Measurements from ENCODE around the gene SAMD4A. TPM values are rescaled to one million over a fixed set of nuclear protein-coding genes. Genes with fewer than 3 reads are reported as not detected.
A peak's percentile ranks its signal among the peaks of the same experiment; 100 is the strongest.

The SAMD4A gene
- total RNA-seq, 1 donor from 2014 or later: 52.2 TPM

DNA sequence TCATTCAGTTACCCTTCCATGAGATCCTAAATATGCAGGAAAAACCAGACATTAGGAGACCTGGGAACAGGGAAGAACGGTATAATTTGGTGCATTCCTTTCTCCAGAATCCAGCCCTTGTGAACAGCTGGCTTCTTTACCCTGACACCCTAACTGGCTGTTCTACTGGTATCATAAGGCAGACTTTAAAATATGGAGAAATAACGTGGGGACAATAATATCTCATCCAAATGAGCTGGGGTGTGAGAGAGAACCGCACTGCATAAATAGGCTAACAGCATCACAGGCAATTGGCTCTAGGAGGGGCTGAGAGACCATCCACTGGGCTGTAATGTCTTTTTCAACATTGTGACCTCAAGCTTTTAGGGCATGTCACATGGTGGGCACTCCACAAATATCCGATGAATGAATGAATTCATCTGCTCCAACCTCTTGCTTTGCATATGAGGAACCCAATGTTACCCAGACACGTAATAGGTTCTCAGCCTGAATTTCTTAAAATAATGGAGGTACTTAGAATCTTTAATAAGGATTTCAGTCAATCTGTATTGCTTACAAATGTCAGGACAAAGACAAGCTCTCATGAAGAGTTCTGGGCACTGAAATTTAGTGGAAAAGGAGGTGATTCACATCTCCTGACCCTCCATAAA lies 157.9 kb downstream of the SAMD4A start:
- H3K4me1 ChIP-seq (ENCODE audit: control insufficient read depth in 3 of 3, insufficient read depth in 3 of 3, low read length in 3 of 3): peaks cover 14 to 48% (median 22%) of the 10 kb centered on the region in 3 donors
- H3K9me3 ChIP-seq (ENCODE audit: control insufficient read depth in 3 of 3, low read length in 3 of 3): no peaks in the 10 kb centered on the region
- H3K36me3 ChIP-seq (ENCODE audit: control insufficient read depth in 3 of 3, insufficient read depth in 3 of 3, low read length in 3 of 3): no peaks in the 10 kb centered on the region
- no peak overlapping the region for H3K4me3 ChIP-seq (ENCODE audit: low read length in 3 of 3)
- H3K27ac ChIP-seq (ENCODE audit: low read depth, low read length): no peak overlapping the region
- no peak overlapping the region for H3K9ac ChIP-seq (ENCODE audit: low read depth in 1 of 3, low read length in 3 of 3)
- no peaks in the 10 kb centered on the region for H3K27me3 ChIP-seq (ENCODE audit: control insufficient read depth in 3 of 3, insufficient read depth in 3 of 3, low read length in 3 of 3)

DNA sequence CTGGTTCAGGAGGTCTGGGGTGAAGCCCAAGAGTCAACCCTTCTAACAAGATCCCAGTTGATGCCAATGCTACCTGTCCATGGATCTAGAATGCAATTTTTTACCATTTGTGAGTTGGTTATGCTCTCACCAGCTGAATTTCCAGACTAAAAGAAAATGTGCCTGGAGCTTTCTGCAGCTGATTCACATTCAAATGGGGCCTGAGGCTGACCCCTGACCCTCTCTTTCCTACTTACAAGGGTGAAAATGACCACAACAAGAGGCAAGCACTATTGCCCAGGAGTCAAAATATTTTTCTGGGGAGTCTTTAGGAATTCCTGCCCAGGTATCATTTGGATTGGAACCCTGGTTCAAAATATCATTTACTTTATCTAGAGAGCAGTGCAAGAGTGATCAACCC lies 159.1 kb downstream of the SAMD4A start:
- H3K27ac ChIP-seq (ENCODE audit: low read depth, low read length): no peak overlapping the region
- no peak overlapping the region for H3K9ac ChIP-seq (ENCODE audit: low read depth in 1 of 3, low read length in 3 of 3)
- H3K36me3 ChIP-seq (ENCODE audit: control insufficient read depth in 3 of 3, insufficient read depth in 3 of 3, low read length in 3 of 3): no peaks in the 10 kb centered on the region
- H3K4me1 ChIP-seq (ENCODE audit: control insufficient read depth in 3 of 3, insufficient read depth in 3 of 3, low read length in 3 of 3): peaks cover 25 to 49% (median 30%) of the 10 kb centered on the region in 3 donors
- H3K4me3 ChIP-seq (ENCODE audit: low read length in 3 of 3): no peak overlapping the region
- H3K9me3 ChIP-seq (ENCODE audit: control insufficient read depth in 3 of 3, low read length in 3 of 3): no peaks in the 10 kb centered on the region
- no peaks in the 10 kb centered on the region for H3K27me3 ChIP-seq (ENCODE audit: control insufficient read depth in 3 of 3, insufficient read depth in 3 of 3, low read length in 3 of 3)

DNA sequence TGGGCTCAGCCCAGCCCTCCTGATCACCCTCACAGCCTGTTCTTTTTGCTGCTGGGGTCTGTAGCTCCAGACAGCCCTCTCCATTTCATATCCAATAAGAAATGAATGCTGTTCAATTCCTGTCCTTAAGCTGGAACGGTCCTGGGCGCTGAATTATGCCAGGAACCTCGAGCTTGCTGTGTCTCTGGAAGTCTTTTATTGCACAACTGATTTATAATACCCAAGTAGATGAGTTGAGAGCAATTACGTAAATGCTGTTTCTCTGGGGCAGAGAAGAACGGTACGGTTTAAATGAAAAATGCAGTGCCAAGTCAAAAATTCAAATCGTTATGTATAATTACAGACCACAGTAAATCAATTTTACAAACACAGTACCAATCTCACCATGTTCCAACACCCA lies 161.0 kb downstream of the SAMD4A start:
- Histone ChIP-seq H3K27ac (ENCODE audit: low read depth, low read length) (peak overlapping the region; percentile 36), H3K36me3 (ENCODE audit: control insufficient read depth in 3 of 3, insufficient read depth in 3 of 3, low read length in 3 of 3) (no peaks in the 10 kb centered on the region), H3K9me3 (ENCODE audit: control insufficient read depth in 3 of 3, low read length in 3 of 3) (no peaks in the 10 kb centered on the region), H3K9ac (ENCODE audit: low read depth in 1 of 3, low read length in 3 of 3) (peak overlapping the region in 1 of 3 donors; percentile 35), H3K27me3 (ENCODE audit: control insufficient read depth in 3 of 3, insufficient read depth in 3 of 3, low read length in 3 of 3) (no peaks in the 10 kb centered on the region), H3K4me3 (ENCODE audit: low read length in 3 of 3) (peak overlapping the region in 1 of 3 donors; percentile 19), H3K4me1 (ENCODE audit: control insufficient read depth in 3 of 3, insufficient read depth in 3 of 3, low read length in 3 of 3) (peaks cover 24 to 42% (median 24%) of the 10 kb centered on the region in 3 donors)

DNA sequence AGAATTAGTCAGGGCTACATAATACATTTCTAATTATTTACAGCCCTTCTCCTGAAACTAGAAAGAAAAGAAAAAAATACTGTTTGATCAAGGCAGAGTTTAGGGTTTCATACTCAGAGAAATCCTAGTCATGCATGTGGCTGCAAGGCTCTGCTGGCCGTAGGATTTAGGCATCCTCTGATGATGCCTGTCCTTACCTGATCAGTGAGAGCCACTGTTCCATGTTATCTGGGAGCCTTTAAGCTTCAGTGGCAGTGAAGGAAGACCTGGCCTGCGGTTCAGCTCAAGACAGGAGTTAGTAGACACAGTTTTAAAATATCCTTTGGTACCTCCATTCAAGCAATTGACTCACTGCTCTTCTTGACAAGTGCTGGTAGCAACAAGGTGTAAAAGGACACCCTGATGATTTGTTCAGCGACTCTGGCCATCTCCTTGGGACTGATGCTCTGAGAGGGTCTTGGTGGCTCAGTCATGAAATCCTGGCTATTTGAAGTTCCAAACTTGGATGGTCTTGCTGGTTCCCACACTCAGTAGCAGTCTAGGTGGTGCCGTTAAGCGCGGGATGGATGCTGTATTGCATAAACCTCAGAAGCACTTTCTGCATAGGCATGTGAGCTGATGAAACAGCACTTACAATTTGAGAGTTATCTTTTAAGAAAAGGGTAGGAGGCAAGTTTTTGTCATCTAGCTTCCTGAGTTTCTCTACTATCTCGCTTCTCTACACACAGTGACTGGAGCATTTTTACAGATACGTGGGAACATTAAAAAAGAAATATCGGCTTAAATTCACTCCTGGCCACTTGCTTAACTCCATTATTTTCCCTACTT lies 162.0 kb downstream of the SAMD4A start:
- no peaks in the 10 kb centered on the region for H3K27me3 ChIP-seq (ENCODE audit: control insufficient read depth in 3 of 3, insufficient read depth in 3 of 3, low read length in 3 of 3)
- H3K9me3 ChIP-seq (ENCODE audit: control insufficient read depth in 3 of 3, low read length in 3 of 3): no peaks in the 10 kb centered on the region
- H3K4me3 ChIP-seq (ENCODE audit: low read length in 3 of 3): no peak overlapping the region
- no peak overlapping the region for H3K9ac ChIP-seq (ENCODE audit: low read depth in 1 of 3, low read length in 3 of 3)
- H3K4me1 ChIP-seq (ENCODE audit: control insufficient read depth in 3 of 3, insufficient read depth in 3 of 3, low read length in 3 of 3): peaks cover 24 to 40% (median 26%) of the 10 kb centered on the region in 3 donors
- H3K36me3 ChIP-seq (ENCODE audit: control insufficient read depth in 3 of 3, insufficient read depth in 3 of 3, low read length in 3 of 3): no peaks in the 10 kb centered on the region
- H3K27ac ChIP-seq (ENCODE audit: low read depth, low read length): peak overlapping the region; percentile 75

GRCh38 chr14:54730156-54730961 lies 163.4 kb downstream of the SAMD4A start:
- Histone ChIP-seq H3K4me1 (ENCODE audit: control insufficient read depth in 3 of 3, insufficient read depth in 3 of 3, low read length in 3 of 3) (peaks cover 26 to 35% (median 35%) of the 10 kb centered on the region in 3 donors), H3K9me3 (ENCODE audit: control insufficient read depth in 3 of 3, low read length in 3 of 3) (no peaks in the 10 kb centered on the region), H3K4me3 (ENCODE audit: low read length in 3 of 3) (peak overlapping the region; percentile 45 to 49 (median 46)), H3K27ac (ENCODE audit: low read depth, low read length) (peak overlapping the region; percentile 75), H3K27me3 (ENCODE audit: control insufficient read depth in 3 of 3, insufficient read depth in 3 of 3, low read length in 3 of 3) (no peaks in the 10 kb centered on the region), H3K9ac (ENCODE audit: low read depth in 1 of 3, low read length in 3 of 3) (peak overlapping the region in 2 of 3 donors; percentile 34 to 54), H3K36me3 (ENCODE audit: control insufficient read depth in 3 of 3, insufficient read depth in 3 of 3, low read length in 3 of 3) (no peaks in the 10 kb centered on the region)

DNA sequence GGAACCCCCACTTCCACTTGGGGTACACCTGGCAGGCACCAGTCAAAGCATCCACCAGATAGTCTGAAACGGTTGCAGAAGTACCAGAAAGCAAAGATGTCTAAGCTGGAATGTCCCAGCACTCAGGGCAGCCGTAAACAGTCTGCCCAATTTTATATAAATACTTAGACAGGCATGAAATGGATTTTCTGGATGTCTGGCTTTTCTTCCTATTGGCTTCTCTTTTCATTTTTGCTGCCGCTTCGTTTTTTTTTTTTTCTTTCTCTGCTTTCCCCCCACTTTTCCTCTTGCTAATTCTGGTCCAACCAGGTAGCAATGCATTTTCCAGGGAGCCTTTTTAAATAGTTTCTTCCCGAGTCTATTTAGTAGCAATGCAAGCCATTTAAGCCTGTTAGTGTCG lies 168.0 kb downstream of the SAMD4A start:
- Histone ChIP-seq H3K27me3 (ENCODE audit: control insufficient read depth in 3 of 3, insufficient read depth in 3 of 3, low read length in 3 of 3) (no peaks in the 10 kb centered on the region), H3K9ac (ENCODE audit: low read depth in 1 of 3, low read length in 3 of 3) (no peak overlapping the region), H3K4me3 (ENCODE audit: low read length in 3 of 3) (no peak overlapping the region), H3K9me3 (ENCODE audit: control insufficient read depth in 3 of 3, low read length in 3 of 3) (no peaks in the 10 kb centered on the region), H3K4me1 (ENCODE audit: control insufficient read depth in 3 of 3, insufficient read depth in 3 of 3, low read length in 3 of 3) (peaks cover 31 to 53% (median 42%) of the 10 kb centered on the region in 3 donors), H3K27ac (ENCODE audit: low read depth, low read length) (peak overlapping the region; percentile 69), H3K36me3 (ENCODE audit: control insufficient read depth in 3 of 3, insufficient read depth in 3 of 3, low read length in 3 of 3) (no peaks in the 10 kb centered on the region)

DNA sequence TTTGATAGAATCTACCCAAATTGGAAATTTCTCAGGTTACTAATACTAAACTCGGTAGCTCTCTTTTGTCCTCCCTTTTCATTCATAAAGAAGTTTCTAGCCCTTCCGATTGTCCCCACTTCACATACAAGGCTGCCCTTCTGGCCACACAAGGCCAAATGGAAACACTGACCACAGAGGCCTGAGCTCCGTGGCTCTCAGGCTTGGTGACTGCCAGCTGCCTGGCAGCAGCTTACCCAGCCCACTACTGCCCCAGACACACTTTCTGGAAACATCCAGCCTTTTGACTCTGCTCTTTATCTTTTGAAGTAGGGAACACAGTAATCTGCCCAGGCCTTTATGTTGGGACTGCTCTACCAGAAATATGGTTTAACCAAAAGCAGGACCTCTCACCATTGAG lies 168.5 kb downstream of the SAMD4A start:
- Histone ChIP-seq H3K27ac (ENCODE audit: low read depth, low read length) (peak overlapping the region; percentile 69), H3K4me3 (ENCODE audit: low read length in 3 of 3) (no peak overlapping the region), H3K9ac (ENCODE audit: low read depth in 1 of 3, low read length in 3 of 3) (no peak overlapping the region), H3K36me3 (ENCODE audit: control insufficient read depth in 3 of 3, insufficient read depth in 3 of 3, low read length in 3 of 3) (no peaks in the 10 kb centered on the region), H3K27me3 (ENCODE audit: control insufficient read depth in 3 of 3, insufficient read depth in 3 of 3, low read length in 3 of 3) (no peaks in the 10 kb centered on the region), H3K9me3 (ENCODE audit: control insufficient read depth in 3 of 3, low read length in 3 of 3) (no peaks in the 10 kb centered on the region), H3K4me1 (ENCODE audit: control insufficient read depth in 3 of 3, insufficient read depth in 3 of 3, low read length in 3 of 3) (peaks cover 27 to 48% (median 38%) of the 10 kb centered on the region in 3 donors)

- Histone ChIP-seq H3K9ac (ENCODE audit: low read depth in 1 of 3, low read length in 3 of 3) (no peak overlapping the region), H3K4me3 (ENCODE audit: low read length in 3 of 3) (no peak overlapping the region), H3K27ac (ENCODE audit: low read depth, low read length) (peak overlapping the region; percentile 52), H3K9me3 (ENCODE audit: control insufficient read depth in 3 of 3, low read length in 3 of 3) (no peaks in the 10 kb centered on the region), H3K36me3 (ENCODE audit: control insufficient read depth in 3 of 3, insufficient read depth in 3 of 3, low read length in 3 of 3) (peaks cover 0 to 5% (median 4%) of the 10 kb centered on the region in 3 donors), H3K4me1 (ENCODE audit: control insufficient read depth in 3 of 3, insufficient read depth in 3 of 3, low read length in 3 of 3) (peaks cover 20 to 46% (median 32%) of the 10 kb centered on the region in 3 donors), H3K27me3 (ENCODE audit: control insufficient read depth in 3 of 3, insufficient read depth in 3 of 3, low read length in 3 of 3) (no peaks in the 10 kb centered on the region)
Observed at GRCh38 chr14:54737132-54737711, 170.3 kb downstream of the SAMD4A start.

DNA sequence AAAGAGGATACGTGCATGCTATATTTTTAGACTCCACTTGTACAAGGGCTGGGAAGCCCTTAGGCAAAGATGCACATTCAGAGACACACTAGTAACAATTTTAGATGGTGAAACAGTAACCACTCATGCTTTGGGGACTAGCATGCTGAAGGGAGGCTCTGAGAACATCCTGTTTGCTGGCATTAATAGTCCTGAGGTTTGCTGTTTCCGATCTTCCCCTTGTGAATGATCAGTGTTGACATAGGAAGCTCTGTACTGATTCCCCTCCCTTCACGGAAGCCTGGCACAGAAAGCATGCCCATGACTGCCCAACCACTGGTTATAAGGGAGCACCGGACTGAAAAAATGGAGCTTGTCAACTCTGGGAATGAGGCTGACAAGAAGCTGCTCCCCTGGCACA lies 171.1 kb downstream of the SAMD4A start:
- peaks cover 20 to 46% (median 32%) of the 10 kb centered on the region in 3 donors for H3K4me1 ChIP-seq (ENCODE audit: control insufficient read depth in 3 of 3, insufficient read depth in 3 of 3, low read length in 3 of 3)
- no peak overlapping the region for H3K9ac ChIP-seq (ENCODE audit: low read depth in 1 of 3, low read length in 3 of 3)
- peaks cover 0 to 5% (median 4%) of the 10 kb centered on the region in 3 donors for H3K36me3 ChIP-seq (ENCODE audit: control insufficient read depth in 3 of 3, insufficient read depth in 3 of 3, low read length in 3 of 3)
- H3K4me3 ChIP-seq (ENCODE audit: low read length in 3 of 3): no peak overlapping the region
- no peaks in the 10 kb centered on the region for H3K9me3 ChIP-seq (ENCODE audit: control insufficient read depth in 3 of 3, low read length in 3 of 3)
- H3K27ac ChIP-seq (ENCODE audit: low read depth, low read length): peak overlapping the region; percentile 23
- no peaks in the 10 kb centered on the region for H3K27me3 ChIP-seq (ENCODE audit: control insufficient read depth in 3 of 3, insufficient read depth in 3 of 3, low read length in 3 of 3)
